Stimulated activated CD8-positive, alpha-beta memory T cell treated with anti-CD3 and anti-CD28 coated beads, Interleukin-15, amount 100 ng/mL, for 24 hours (primary cell): ENCODE measurements around the gene TNFSF13B.

ENCODE experiments used
- DNase-seq: peaks from one replicate; pipeline ENCODE4 v3.0.0-alpha.2; 2020; ENCODE audit warnings: low read depth

The TNFSF13B gene

GRCh38 chr13:108349269-108349668, 79.8 kb downstream of the TNFSF13B start:
- no peak for DNase-seq

GRCh38 chr13:108350579-108350978, 81.1 kb downstream of the TNFSF13B start:
- DNase-seq = no peak

- DNase-seq = no peak
Measured at GRCh38 chr13:108352599-108352998, 83.1 kb downstream of the TNFSF13B start.

GRCh38 chr13:108357228-108357627, 87.7 kb downstream of the TNFSF13B start:
- DNase-seq = no peak
